Uterus (tissue), 2 donors: Measurements from ENCODE around the gene LRRTM1.

ENCODE experiments used
- CTCF ChIP-seq, 4 experiments: fragments of 200-600 bp in 2 of 4; fragments of 450-650 bp in 2 of 4; sonication (generic) in 2 of 4; IDR thresholded peaks; one replicate each; pipeline ENCODE4 v1.5.1; 2016 to 2019; ENCODE audit warnings: antibody characterized with exemption in 4 of 4, mild to moderate bottlenecking in 2 of 4, moderate library complexity in 1 of 4
- POLR2A ChIP-seq, 2 donors: fragments of 450-650 bp; IDR thresholded peaks; one replicate each; pipeline ENCODE4 v1.6.1; 2016; ENCODE audit warnings: antibody characterized with exemption in 2 of 2, mild to moderate bottlenecking in 1 of 2, moderate library complexity in 1 of 2

DNA sequence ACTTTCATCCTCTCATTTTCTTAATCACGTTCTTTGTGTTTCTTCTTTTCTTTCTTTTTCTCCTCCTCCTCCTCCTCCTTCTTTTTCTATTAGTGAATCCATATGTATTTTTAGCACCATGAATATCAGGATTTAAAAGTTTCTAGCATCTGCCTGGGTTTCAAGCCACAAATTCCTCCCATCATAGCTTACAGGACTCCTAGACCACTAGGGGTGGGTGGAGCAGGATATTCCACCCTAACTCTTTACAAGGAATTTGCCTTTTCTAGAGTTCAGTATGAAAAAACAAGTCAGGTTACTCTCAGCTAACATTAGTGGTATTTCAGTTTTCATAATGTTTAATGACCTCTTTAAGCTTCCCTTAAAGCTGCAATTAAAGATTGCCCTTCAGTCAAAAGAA, 19.1 kb upstream of the LRRTM1 start:
- TF ChIP-seq CTCF (IDR thresholded peaks at IDR 0.05) (no peak), POLR2A (IDR thresholded peaks at IDR 0.05) (no peak)
